HepG2 (cell line): ENCODE data around the gene TSPAN9. TPM values are rescaled to one million over a fixed set of nuclear protein-coding genes. Genes with fewer than 3 reads are reported as not detected.

Experiments used
- ATAC-seq: fragments of 200-7000 bp; cut with Tn5 transposase; 3 replicates; pipeline ENCODE4 v1.9.1; 2020; ENCODE audit warnings: mild to moderate bottlenecking, moderate library complexity
- BruUV-seq: library from RNA; stranded (reverse); fragments of 400-500 nt; replicated peaks from 2 replicates; lab custom pipeline; 2021; lab: Mats Ljungman, UMichigan
- CTCF ChIA-PET: fragments of 300-600 bp; formaldehyde crosslinking; extraction: SDS; loops from one replicate; lab custom pipeline; 2021; ENCODE audit warnings: low total read pairs, inconsistent platforms, low intra/inter-chr PET ratio; lab: Yijun Ruan, JAX
- POLR2A ChIA-PET: fragments of 350-600 bp; sonication (Branson Sonifier 250); formaldehyde crosslinking; loops from one replicate; lab custom pipeline; 2020; ENCODE audit warnings: antibody characterized with exemption, inconsistent platforms; lab: Yijun Ruan, JAX
- DNase-seq: peaks from one replicate; pipeline ENCODE4 v3.0.0-alpha.2; 2015; ENCODE audit warnings: low spot score
- FAIRE-seq: peaks from 3 replicates; lab custom pipeline; 2011; peaks lifted over from hg19 to GRCh38; lab: Jason Lieb, UNC
- H2AFZ ChIP-seq: one replicate; pipeline ENCODE4 v1.6.1; 2011; ENCODE audit warnings: low read length, inconsistent platforms
- H3K27ac ChIP-seq: fragments of 300-600 bp; 3 replicates; pipeline ENCODE4 v1.8.0; 2011; ENCODE audit warnings: mixed run types, mild to moderate bottlenecking, mixed read lengths, low read length, inconsistent platforms; ENCODE audit not compliant: insufficient read depth; ENCODE audit errors: extremely low read length
- H3K27me3 ChIP-seq, 2 experiments: fragments of 200-600 bp in 1 of 2; 2 replicates in 1 of 2; 3 replicates in 1 of 2; pipeline versions ENCODE4 v1.6.0 to v1.8.0; 2011; ENCODE audit warnings: low read length in 2 of 2, mild to moderate bottlenecking in 2 of 2, moderate library complexity in 2 of 2, inconsistent platforms in 1 of 2; ENCODE audit not compliant: insufficient read depth in 2 of 2, control insufficient read depth in 1 of 2
- H3K36me3 ChIP-seq, 2 experiments: fragments of 200-600 bp in 1 of 2; replicated peaks in 1 of 2; 2 replicates in 1 of 2; 3 replicates in 1 of 2; pipeline versions ENCODE4 v1.5.1 to v1.8.0; 2011; ENCODE audit warnings: low read length in 2 of 2, inconsistent platforms in 1 of 2; ENCODE audit not compliant: insufficient read depth in 2 of 2, control insufficient read depth in 1 of 2
- H3K4me1 ChIP-seq: 2 replicates; pipeline ENCODE4 v1.5.1; 2012; ENCODE audit warnings: low read length, inconsistent platforms; ENCODE audit not compliant: insufficient read depth
- H3K4me2 ChIP-seq: 2 replicates; pipeline ENCODE4 v1.6.0; 2011; ENCODE audit warnings: low read depth, low read length, inconsistent platforms
- H3K4me3 ChIP-seq, 3 experiments: fragments of 200-600 bp in 1 of 3; sonication (generic), shearing (Covaris generic) in 1 of 3; replicated peaks in 1 of 3; 2 replicates each; pipeline ENCODE4 v1.5.1; 2011 to 2016; ENCODE audit warnings: low read length in 3 of 3, inconsistent platforms in 2 of 3, low read depth in 2 of 3, mild to moderate bottlenecking in 2 of 3, control low read depth in 1 of 3, mixed read lengths in 1 of 3; ENCODE audit not compliant: insufficient read depth in 1 of 3
- H3K79me2 ChIP-seq: one replicate; pipeline ENCODE4 v1.6.1; 2011; ENCODE audit warnings: low read length, inconsistent platforms; ENCODE audit not compliant: insufficient read depth
- H3K9ac ChIP-seq: 2 replicates; pipeline ENCODE4 v1.6.0; 2011; ENCODE audit warnings: mild to moderate bottlenecking, low read depth, low read length, inconsistent platforms; ENCODE audit not compliant: insufficient read depth
- H3K9me3 ChIP-seq: 2 replicates; pipeline ENCODE4 v1.5.1; 2012; ENCODE audit warnings: mild to moderate bottlenecking, low read length
- H4K20me1 ChIP-seq: 2 replicates; pipeline ENCODE4 v1.6.0; 2011; ENCODE audit warnings: inconsistent platforms, mild to moderate bottlenecking, low read length, moderate library complexity; ENCODE audit not compliant: insufficient read depth
- EED ChIP-seq: sonication (generic); formaldehyde crosslinking; IDR thresholded peaks from 2 replicates; pipeline ENCODE4 v1.5.0; 2020; ENCODE audit warnings: mild to moderate bottlenecking, missing genetic modification reagents
- FOXK2 ChIP-seq: fragments of 450-650 bp; IDR thresholded peaks from 2 replicates; pipeline ENCODE4 v1.6.1; 2016
- GRHL1 ChIP-seq: sonication (generic); formaldehyde crosslinking; conservative IDR thresholded peaks from 2 replicates; pipeline ENCODE4 v1.8.0; 2022; ENCODE audit warnings: missing genetic modification reagents
- KLF9 ChIP-seq: IDR thresholded peaks from 2 replicates; pipeline ENCODE4 v1.6.1; 2016; ENCODE audit warnings: low read depth
- NCOA1 ChIP-seq: sonication (generic); formaldehyde crosslinking; IDR thresholded peaks from 2 replicates; pipeline ENCODE4 v1.9.0; 2021; ENCODE audit warnings: missing genetic modification reagents
- NFIC ChIP-seq: IDR thresholded peaks from 2 replicates; pipeline ENCODE4 v1.6.1; 2012; ENCODE audit warnings: mild to moderate bottlenecking, low read length, inconsistent platforms
- NONO ChIP-seq, 2 experiments: fragments of 450-650 bp in 1 of 2; sonication (generic) in 1 of 2; formaldehyde crosslinking in 1 of 2; IDR thresholded peaks in 1 of 2; conservative IDR thresholded peaks in 1 of 2; 2 replicates each; pipeline versions ENCODE4 v1.6.1 to v1.8.0; 2017 to 2022; ENCODE audit warnings: mild to moderate bottlenecking in 1 of 2, missing genetic modification reagents in 1 of 2, moderate library complexity in 1 of 2
- POLR2AphosphoS5 ChIP-seq: IDR thresholded peaks from 2 replicates; pipeline ENCODE4 v1.6.1; 2012; ENCODE audit warnings: low read depth, low read length
- SRY ChIP-seq: sonication (generic); formaldehyde crosslinking; IDR thresholded peaks from 2 replicates; pipeline ENCODE4 v1.8.0; 2022; ENCODE audit warnings: mild to moderate bottlenecking, missing genetic modification reagents
- U2AF1 ChIP-seq: fragments of 200-400 bp; formaldehyde crosslinking; optimal IDR thresholded peaks from 2 replicates; pipeline ENCODE3; 2017; ENCODE audit warnings: mild to moderate bottlenecking, low read depth, low read length
- ZMYM3 ChIP-seq: sonication (generic); formaldehyde crosslinking; IDR thresholded peaks from 2 replicates; pipeline ENCODE4 v1.5.1; 2020; ENCODE audit warnings: mild to moderate bottlenecking, missing genetic modification reagents
- ZNF570 ChIP-seq: sonication (generic); formaldehyde crosslinking; IDR thresholded peaks from 2 replicates; pipeline ENCODE4 v1.4.0; 2020; ENCODE audit warnings: mild to moderate bottlenecking, missing genetic modification reagents, borderline replicate concordance
- ZNF724P ChIP-seq: sonication (generic); formaldehyde crosslinking; IDR thresholded peaks from 2 replicates; pipeline ENCODE4 v1.8.0; 2022; ENCODE audit warnings: missing genetic modification reagents, borderline replicate concordance
- ZNF878 ChIP-seq: sonication (generic); formaldehyde crosslinking; IDR thresholded peaks from 2 replicates; pipeline ENCODE4 v1.8.1; 2023; ENCODE audit warnings: mild to moderate bottlenecking, missing genetic modification reagents, moderate library complexity
- WGBS: methylation state at CpG from one replicate; pipeline ENCODE4 v1.1.6; 2017; ENCODE audit warnings: low lambda C conversion rate; 5-methylcytosine and 5-hydroxymethylcytosine counted together
- in situ Hi-C: cut with HindIII; loops from 2 replicates; pipeline ENCODE4 v1.10.0; 2017; ENCODE audit warnings: low pct_unique_long_range_greater_than_20kb; ENCODE audit not compliant: extremely low pct_ligation_motif_present
- intact Hi-C: fragments of 100-400 bp; cut with micrococcal nuclease; formaldehyde crosslinking; loops from one replicate; pipeline ENCODE4 v1.10.0; 2022; ENCODE audit not compliant: unreplicated experiment
- polyA plus RNA-seq, 8 experiments: library from polyadenylated mRNA; depleted of rRNA in 3 of 8; stranded (reverse) in 7 of 8; unstranded in 1 of 8; fragments of >200 nt; fragmentation: Illumina TruSeq in 4 of 8; extraction: Trizol in 4 of 8; gene quantifications; 2 replicates each; pipeline versions ENCODE4 v1.2.1 to v1.2.3, GENCODE V29; 2011 to 2016; ENCODE audit warnings: low read depth in 4 of 8, missing spikeins in 1 of 8, mixed read lengths in 1 of 8; ENCODE audit not compliant: insufficient read depth in 1 of 8
- total RNA-seq, 5 experiments: library from RNA; depleted of rRNA; stranded (reverse); fragments of >200 nt; fragmentation: Illumina TruSeq; extraction: Trizol; gene quantifications; 2 replicates each; pipeline ENCODE4 v1.2.3, GENCODE V29; 2016; ENCODE audit warnings: low read depth in 1 of 5

The TSPAN9 gene
- total and polyA plus RNA-seq, 2 of the 13 experiments (the other 11 are each of a cell fraction or from before 2014, with no cell fraction given), result 18.1 to 42.3 TPM

DNA sequence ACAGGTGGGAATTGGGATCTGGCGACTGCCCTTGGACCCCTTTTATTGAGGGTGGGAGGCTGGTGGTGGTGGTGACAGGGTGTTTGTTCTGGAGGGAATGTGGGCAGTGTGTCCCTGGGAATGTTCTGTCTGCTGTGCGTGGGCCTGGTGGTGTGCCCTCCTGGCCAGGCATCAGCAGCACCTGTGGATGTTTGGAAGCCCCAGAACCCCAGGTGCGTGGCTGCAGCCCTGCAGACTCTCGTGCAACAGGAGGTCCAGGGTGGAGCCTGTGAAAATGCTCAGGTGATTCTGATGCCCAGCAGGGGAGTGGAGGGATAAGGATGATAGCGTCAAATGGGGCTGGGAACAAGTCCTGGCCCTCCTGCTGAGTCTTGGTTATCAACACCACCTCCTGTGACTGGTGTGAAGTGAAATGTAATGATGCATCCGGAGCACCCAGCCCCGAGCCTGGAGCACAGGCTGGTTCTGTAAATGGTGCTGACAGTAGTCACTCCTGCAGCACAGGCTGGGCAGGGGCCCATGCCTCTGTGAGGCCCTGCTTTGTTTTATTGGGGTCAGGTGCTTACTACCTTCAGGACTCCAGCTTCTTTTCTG, 176.6 kb downstream of the TSPAN9 start:
- intact Hi-C loops, result no loop called here
- WGBS, result 100% methylated on average over 4 of the region's 7 CpGs
- ChIA-PET POLR2A (no interaction called here), CTCF (no interaction called here)
- Histone ChIP-seq H2AFZ (no peak overlapping the region), H3K79me2 (no peaks in the 10 kb centered on the region), H3K4me3 (no peak overlapping the region), H4K20me1 (no peaks in the 10 kb centered on the region), H3K9me3 (no peaks in the 10 kb centered on the region), H3K4me2 (no peak overlapping the region), H3K27ac (no peak overlapping the region), H3K4me1 (no peaks in the 10 kb centered on the region), H3K27me3 (no peaks in the 10 kb centered on the region; a peak in 1 of 5 replicates), H3K9ac (no peak overlapping the region), H3K36me3 (peaks cover 0 to 4% of the 10 kb centered on the region in 2 experiments; a peak in 1 of 5 replicates)
- TF ChIP-seq GRHL1 (CRISPR knock-in tag) (no peak), NFIC (no peak), EED (CRISPR knock-in tag) (no peak), NCOA1 (CRISPR knock-in tag) (no peak), ZNF878 (CRISPR knock-in tag) (no peak), U2AF1 (no peak)
- in situ Hi-C loops, result no loop called here
- DNase-seq (no peak), FAIRE-seq (no peak), ATAC-seq (no peak)
- BruUV-seq, result no TSS peak

DNA sequence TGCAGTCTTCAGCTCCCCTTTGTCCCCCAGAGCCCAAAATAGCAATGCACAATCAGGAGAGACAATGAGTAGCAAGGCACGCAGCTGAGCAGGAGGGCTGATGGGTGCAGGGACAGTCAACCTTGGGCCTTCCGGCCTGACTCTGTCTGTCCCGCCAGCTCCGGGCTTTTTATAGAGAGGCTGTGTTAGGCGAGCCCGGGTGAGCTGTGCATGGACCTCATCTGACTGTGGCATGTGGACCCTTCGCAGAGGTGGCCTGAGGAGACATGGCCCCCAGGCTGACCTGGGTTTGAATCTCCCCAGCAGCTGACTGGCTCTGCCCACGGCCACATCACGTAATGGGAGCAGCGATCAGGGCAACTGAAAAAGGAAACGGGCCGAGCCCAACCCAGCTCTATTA, 177.9 kb downstream of the TSPAN9 start:
- no TSS peak for BruUV-seq
- in situ Hi-C loops, result no loop called here

More for the DNA sequence above, 177.9 kb downstream of the TSPAN9 start:
- ATAC-seq, result no peak
- intact Hi-C loops, result no loop called here
- no peaks in the 10 kb centered on the region; a peak in 1 of 5 replicates for H3K27me3 ChIP-seq
- no peak for FAIRE-seq
- CTCF ChIA-PET, result no interaction called here
- POLR2A ChIA-PET, result interaction anchor here (1.1 kb wide), 1 partner anchor 13 kb away, joined by 3 read pairs; no protein-coding TSS in a partner anchor
- no peak overlapping the region for H3K4me3 ChIP-seq
- DNase-seq, result no peak
- H2AFZ ChIP-seq, result no peak overlapping the region
- 98% methylated on average over 10 of the region's 12 CpGs for WGBS
- H4K20me1 ChIP-seq, result no peaks in the 10 kb centered on the region
- no peaks in the 10 kb centered on the region for H3K9me3 ChIP-seq
- no peaks in the 10 kb centered on the region for H3K4me1 ChIP-seq
- H3K9ac ChIP-seq, result no peak overlapping the region
- H3K4me2 ChIP-seq, result no peak overlapping the region
- H3K79me2 ChIP-seq, result no peaks in the 10 kb centered on the region
- H3K27ac ChIP-seq, result no peak overlapping the region
- no peak for TF ChIP-seq NONO (IDR thresholded peaks at IDR 0.05)
- no peak for TF ChIP-seq NONO (CRISPR knock-in tag; conservative IDR thresholded peaks at IDR 0.05)
- no peak for TF ChIP-seq SRY (CRISPR knock-in tag)
- no peak for TF ChIP-seq POLR2AphosphoS5
- TF ChIP-seq ZNF570 (CRISPR knock-in tag), result no peak
- no peak for TF ChIP-seq ZNF724P
- TF ChIP-seq KLF9 (CRISPR knock-in tag), result no peak
- TF ChIP-seq ZMYM3, result no peak
- TF ChIP-seq FOXK2, result no peak
- H3K36me3 ChIP-seq, result peaks cover 0 to 4% of the 10 kb centered on the region in 2 experiments; a peak in 1 of 5 replicates
